GM20000 (cell line): ENCODE results near the gene SEC11C.
"Not testable (repeated sequence)": the region's sequence is repeated elsewhere in the genome, so short reads cannot be mapped to it uniquely, and the experiment has no call there.

ENCODE experiments used
- DNase-seq: peaks from one replicate; pipeline ENCODE4 v3.0.0; 2012; ENCODE audit warnings: low spot score
- TF ChIP-seq, protein P1 (sequence below): IDR thresholded peaks from 2 replicates; pipeline ENCODE4 v1.5.1; 2012; ENCODE audit warnings: mild to moderate bottlenecking, control low read depth; ENCODE audit errors: extremely low read depth, missing control alignments

Gene SEC11C

DNA sequence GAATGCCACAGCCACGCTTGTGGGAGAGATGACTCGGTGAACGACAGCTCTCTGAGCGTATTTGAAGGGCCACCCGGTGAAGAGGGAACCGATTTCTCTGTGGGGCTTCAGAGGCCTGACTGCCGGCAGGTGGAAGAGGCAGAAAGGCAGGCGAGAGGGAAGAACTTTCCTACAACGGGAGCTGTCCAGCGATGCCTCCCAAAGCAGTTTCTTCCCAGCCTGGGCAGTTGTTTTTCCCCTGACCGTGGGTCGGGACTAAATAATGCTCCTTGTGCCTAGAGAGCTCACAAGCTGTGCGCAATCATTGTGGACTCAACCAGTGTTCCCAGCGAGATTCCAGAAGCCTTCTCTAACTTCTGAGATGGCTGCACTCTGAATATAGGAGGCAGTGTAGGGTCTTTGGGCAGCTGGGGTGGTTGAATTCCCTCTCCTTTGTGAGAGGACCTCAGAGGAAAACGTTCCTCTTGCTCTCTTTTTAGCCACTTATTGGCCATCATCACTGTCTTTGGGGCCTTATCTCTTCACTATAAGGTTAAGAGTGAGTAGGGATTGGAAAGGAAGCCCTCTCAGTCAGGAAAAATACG lies 710 bp downstream of the SEC11C start:
- DNase-seq: peak; percentile 14
- TF ChIP-seq, protein P1, sequence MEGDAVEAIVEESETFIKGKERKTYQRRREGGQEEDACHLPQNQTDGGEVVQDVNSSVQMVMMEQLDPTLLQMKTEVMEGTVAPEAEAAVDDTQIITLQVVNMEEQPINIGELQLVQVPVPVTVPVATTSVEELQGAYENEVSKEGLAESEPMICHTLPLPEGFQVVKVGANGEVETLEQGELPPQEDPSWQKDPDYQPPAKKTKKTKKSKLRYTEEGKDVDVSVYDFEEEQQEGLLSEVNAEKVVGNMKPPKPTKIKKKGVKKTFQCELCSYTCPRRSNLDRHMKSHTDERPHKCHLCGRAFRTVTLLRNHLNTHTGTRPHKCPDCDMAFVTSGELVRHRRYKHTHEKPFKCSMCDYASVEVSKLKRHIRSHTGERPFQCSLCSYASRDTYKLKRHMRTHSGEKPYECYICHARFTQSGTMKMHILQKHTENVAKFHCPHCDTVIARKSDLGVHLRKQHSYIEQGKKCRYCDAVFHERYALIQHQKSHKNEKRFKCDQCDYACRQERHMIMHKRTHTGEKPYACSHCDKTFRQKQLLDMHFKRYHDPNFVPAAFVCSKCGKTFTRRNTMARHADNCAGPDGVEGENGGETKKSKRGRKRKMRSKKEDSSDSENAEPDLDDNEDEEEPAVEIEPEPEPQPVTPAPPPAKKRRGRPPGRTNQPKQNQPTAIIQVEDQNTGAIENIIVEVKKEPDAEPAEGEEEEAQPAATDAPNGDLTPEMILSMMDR: no peak

DNA sequence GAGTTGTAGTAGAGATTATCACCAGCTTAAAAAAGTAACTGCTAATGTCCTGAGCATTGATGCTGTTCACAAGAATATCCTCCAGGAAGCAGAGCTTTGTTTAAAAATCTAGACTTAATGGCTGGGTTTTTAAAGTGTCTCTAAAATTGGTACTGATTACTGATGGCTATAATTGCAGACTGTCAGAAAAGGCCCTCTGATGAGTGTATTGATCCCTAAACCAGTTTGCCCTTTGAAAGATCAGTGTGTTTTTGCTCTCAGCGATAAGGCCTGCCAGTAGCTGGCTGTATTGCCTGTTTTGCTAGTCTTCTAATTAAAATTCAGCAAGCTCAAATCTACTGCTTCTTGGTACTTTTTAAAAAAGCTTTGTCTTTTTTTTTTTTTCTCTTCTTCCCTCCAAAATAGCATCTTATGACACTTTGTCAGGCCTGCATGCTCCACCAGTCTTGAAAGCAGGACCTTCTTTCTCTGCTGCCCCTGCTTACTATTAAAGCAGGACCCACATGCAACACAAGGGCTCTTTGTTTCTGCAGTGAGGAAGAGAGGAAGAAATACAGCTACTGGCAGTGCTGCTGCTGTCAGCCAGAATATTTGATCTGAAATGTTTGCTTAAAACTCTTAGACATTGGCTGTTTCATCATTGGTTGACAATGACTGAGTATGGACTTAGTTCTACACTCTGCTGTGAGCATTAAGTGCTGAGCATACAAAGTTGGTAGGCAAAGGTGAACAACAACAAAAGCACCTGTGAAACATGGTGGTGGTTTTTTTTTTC lies 1.8 kb downstream of the SEC11C start:
- TF ChIP-seq, protein P1: no peak
- DNase-seq: no peak

DNA sequence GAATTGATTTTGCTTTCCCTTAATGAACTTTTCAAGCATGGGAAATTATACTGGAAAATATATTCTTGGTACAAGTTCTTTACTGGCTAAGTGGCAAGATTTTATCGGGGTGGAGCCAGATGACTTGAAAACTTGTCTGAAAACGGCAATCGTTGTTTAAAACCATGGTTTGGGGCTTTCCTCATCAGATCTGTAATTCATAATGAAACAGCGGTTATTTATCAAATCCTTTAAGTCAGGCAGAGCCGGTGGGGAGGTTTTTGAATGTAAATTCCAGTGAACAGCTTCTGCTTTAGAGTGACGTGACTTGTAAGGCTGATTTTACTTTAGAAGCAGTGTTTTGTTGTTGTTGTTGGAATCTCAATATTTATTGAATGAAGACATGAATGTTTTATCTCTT lies 2.6 kb downstream of the SEC11C start:
- TF ChIP-seq, protein P1: no peak
- peak; percentile 58 for DNase-seq

DNA sequence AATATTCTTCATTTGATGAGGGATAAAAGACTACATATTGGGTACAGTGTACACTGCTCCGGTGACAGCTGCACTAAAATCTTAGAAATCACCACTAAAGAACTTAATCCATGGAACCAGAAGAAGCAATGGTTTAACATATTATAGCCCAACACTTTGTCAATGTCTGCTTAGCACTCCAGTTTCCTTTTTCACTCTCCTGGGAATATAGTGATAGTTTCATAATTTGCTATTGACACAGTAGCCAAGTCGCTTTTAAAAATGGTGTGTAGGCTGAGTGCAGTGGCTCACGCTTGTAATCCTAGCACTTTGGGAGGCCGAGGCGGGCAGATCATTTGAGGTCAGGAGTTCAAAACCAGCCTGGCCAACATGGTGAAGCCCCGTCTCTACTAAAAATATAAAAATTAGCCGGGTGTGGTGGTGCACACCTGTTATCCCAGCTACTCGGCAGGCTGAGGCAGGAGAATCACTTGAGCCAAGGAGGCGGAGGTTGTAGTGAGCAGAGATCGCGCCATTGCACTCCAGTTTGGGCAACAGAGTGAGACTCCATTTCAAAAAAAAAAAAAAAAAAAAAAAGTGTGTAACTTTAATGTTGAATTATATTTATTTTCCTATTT lies 3.2 kb downstream of the SEC11C start:
- DNase-seq: not testable (repeated sequence)

DNA sequence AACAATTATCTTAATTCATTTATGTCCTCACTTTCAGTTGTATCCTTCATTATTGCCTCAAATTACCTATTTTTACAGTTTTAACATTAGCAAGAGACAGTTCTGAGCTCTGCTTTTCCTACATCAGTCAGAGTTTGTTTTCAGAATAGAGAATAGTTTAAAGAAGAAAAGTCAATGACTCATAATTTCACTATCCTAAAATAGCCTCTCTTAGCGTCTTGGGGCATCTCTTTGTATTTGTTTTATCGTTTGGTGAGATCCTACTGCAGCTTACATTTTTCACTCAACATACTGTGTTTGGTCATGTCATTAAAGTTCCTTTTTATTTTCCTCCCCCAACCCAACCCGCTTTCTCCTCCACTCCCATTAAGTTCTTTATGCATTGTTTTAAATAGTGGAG lies 3.8 kb downstream of the SEC11C start:
- TF ChIP-seq, protein P1: no peak
- DNase-seq: peak; percentile 55

DNA sequence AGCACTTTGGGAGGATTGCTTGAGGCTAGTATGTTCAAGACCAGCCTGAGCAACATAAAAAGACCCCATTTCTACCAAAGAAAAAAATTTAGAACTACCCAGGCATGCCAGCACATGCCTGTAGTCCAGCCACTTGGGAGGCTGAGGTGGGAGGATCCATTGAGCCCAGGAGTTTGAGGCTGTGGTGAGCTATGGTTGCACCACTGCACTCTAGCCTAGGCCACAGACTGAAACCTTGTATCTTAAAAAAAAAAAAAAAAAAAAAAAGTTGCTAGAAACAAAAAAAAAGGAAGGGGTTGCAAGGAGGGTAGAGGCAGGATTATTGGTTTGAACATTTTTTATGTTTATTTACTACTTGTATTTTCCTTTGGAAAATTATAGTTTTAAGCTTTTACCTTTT lies 4.8 kb downstream of the SEC11C start:
- DNase-seq: no peak
- TF ChIP-seq, protein P1: no peak

DNA sequence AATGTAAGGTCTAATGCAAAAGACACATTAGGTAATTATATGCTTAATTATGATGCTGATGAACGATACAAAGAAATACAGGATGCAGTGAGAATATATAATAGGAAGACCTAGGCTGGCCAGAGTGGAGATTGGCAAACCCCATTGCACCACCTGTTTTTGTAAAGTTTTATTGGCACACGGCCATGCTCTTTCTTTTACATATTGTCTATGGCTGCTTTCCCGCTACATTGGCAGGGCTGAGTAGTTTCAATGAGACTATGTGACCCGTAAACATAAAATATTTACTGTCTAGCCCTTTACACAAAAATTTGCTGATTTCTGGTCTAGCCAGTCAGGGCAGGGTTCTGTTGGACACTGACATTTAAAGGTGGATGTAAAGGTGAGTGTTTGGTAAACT lies 5.4 kb downstream of the SEC11C start:
- TF ChIP-seq, protein P1: no peak
- no peak for DNase-seq

DNA sequence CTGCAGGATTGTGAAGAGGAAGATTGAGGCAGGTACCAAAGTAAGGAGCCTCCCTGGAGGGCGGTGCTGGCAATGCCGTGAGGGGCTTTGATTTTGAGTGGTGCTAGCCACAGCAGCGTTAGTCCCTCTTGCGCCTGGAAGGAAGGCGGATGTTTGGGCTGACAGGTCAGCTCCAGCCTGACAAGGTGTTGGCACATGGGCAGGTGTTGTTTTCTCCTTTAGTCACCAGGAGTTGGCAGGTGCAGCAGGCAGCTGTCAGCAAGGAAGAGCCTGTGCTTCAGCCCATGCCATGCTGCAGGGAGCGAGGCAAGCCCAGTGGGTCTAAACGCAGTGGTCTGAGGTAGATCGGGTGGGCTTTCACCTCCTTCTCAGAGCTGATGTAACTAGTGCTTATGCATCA lies 8.5 kb downstream of the SEC11C start:
- TF ChIP-seq, protein P1: no peak
- no peak for DNase-seq
